ENCODE data around the gene TAF3.
A peak's percentile ranks its signal among the peaks of the same experiment; 100 is the strongest.

DNA sequence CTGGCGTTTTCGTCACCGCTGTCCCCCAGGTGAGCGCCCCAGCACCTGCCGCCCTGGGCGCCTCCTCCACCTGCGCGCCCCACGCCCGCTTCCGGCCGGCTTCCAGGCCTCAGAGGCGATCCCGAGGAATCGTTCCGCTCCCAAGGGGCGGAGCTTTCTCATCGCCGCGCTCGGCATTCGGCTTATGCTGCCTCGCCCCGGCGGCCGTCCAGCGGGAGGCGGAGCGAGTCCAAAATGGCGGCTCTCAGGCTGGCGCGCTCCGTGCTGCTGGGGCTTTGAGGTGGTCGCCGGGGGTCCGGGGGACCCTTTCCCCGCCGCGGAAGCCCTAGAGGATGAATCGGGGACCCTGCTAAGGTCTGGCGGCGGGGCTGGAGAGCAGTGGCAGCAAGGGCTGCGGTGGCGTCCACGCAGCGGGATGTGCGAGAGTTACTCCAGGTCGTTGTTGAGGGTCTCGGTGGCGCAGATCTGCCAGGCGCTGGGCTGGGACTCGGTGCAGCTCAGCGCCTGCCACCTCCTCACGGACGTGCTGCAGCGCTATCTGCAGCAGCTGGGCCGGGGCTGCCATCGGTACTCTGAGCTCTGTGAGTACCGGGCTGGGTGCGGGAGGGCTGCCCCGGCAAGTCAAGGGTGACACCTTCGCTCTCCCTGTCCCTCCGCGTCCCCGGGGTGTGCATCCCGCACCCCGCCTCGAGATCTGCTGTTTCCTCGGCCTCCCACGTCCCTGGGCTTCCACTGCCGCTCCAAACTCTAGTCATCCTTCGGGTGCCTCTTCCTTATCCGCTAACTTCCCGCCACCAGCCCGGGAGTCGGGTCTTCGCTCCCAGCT is at the start of gene TAF3:
- TF ChIP-seq EP300 (IDR thresholded peaks at IDR 0.05) = no peak
- TF ChIP-seq POLR2A (IDR thresholded peaks at IDR 0.05) = peak; percentile 40 to 42
